Astrocyte of the cerebellum (primary cell): ENCODE results near the gene CDC42BPB.
A peak's percentile ranks its signal among the peaks of the same experiment; 100 is the strongest.
"Not testable (repeated sequence)": the region's sequence is repeated elsewhere in the genome, so short reads cannot be mapped to it uniquely, and the experiment has no call there.

Experiments used
- DNase-seq: peaks from one replicate; pipeline ENCODE4 v3.0.0-alpha.2; 2011; ENCODE audit warnings: low read depth
- H3K4me3 ChIP-seq: 2 replicates; pipeline ENCODE4 v1.5.1; 2011; ENCODE audit warnings: mild to moderate bottlenecking, low read depth, low read length, moderate library complexity
- CTCF ChIP-seq: IDR thresholded peaks from 2 replicates; pipeline ENCODE4 v1.5.1; 2012; ENCODE audit warnings: low read length, low read depth, moderate library complexity, mild to moderate bottlenecking; ENCODE audit errors: missing control alignments
- in situ Hi-C: cut with HindIII; loops from 2 replicates; pipeline ENCODE4 v1.10.0; 2017; ENCODE audit warnings: low sequenced_read_pairs

CDC42BPB gene

GRCh38 chr14:102927346-102927877, 129.9 kb downstream of the CDC42BPB start:
- in situ Hi-C loops, result no loop called here
- no peak for DNase-seq
- H3K4me3 ChIP-seq, result no peak overlapping the region
- no peak for TF ChIP-seq CTCF

- DNase-seq, H3K4me3 ChIP-seq, in situ Hi-C loops: not testable (repeated sequence)
Measured at GRCh38 chr14:102926840-102927239, 130.5 kb downstream of the CDC42BPB start.

GRCh38 chr14:102926104-102926503, 131.2 kb downstream of the CDC42BPB start:
- DNase-seq, result no peak
- in situ Hi-C loops, result no loop called here
- H3K4me3 ChIP-seq, result no peak overlapping the region
- TF ChIP-seq CTCF, result no peak

- DNase-seq, result no peak
- no peak overlapping the region for H3K4me3 ChIP-seq
- TF ChIP-seq CTCF, result no peak
- in situ Hi-C loops, result no loop called here
Measured at GRCh38 chr14:102925646-102926045, 131.7 kb downstream of the CDC42BPB start.

- in situ Hi-C loops, result no loop called here
- H3K4me3 ChIP-seq, result no peak overlapping the region
- DNase-seq, result no peak
- peak; percentile 29 for TF ChIP-seq CTCF
Measured at GRCh38 chr14:102924632-102925588, 132.4 kb downstream of the CDC42BPB start.

- no peak for TF ChIP-seq CTCF
- no peak for DNase-seq
- in situ Hi-C loops, result no loop called here
- H3K4me3 ChIP-seq, result no peak overlapping the region
Measured at GRCh38 chr14:102923925-102924486, 133.3 kb downstream of the CDC42BPB start.
